ENCODE data around the gene USP21. TPM values are rescaled to one million over a fixed set of nuclear protein-coding genes. Genes with fewer than 3 reads are reported as not detected.

USP21 gene
- total and polyA plus RNA-seq, 2 donors (not counting 3 experiments of a cell fraction or from before 2014, with no cell fraction given): 19.7 to 29.2 TPM

DNA sequence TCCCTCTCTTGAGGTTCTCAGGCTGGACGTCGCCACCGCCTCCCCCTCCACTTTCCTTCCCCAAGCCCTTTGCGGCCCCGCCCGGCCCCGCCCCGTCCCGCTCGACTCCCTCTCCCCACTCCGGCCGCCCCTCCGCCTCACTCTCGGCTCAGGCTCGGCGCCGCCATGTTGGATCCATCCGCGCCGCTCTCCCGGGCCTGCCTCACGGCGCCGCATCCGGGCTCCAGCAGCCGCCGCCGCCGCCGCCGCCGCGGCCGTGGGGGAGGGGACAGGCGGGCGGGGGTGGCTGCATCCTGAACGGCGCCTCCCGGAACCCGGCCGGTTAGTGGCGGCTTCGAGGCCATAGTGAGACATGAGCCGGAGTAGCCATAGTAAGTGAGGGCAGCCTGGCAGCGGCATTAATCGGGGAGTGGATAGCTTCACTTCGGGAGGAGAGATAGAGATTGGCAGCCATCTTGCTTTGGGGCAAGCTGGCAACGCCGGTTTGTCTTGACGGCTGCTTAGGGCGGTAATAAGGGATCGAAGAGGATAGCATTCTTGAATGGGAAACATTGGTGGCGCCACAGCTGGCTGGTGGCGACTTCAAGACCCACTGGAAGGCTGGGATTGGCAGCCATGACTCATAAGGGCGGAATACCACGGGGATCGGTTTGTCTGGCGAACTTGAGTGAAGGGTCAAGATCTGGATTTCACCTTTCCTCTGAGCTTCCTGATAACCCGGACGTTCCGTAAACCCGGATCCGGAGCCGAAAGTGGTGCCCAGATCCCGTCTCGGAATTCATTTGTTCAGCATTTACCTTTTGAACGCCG lies 26.7 kb upstream of the USP21 start, which contains the start of gene DEDD:
Gene DEDD, minus strand, starts transcription at position 258 of the 810 bp plus-strand sequence. CDS start 8,205 bp downstream, outside the sequence.
- peak within 1 kb of the TSS; percentile 80 for H3K4me2 ChIP-seq (ENCODE audit: insufficient read depth, low read length)
- no peaks in the 10 kb centered on the region for H4K20me1 ChIP-seq (replicated peaks; ENCODE audit: control insufficient read depth, extremely low read depth, insufficient read depth, low read length)
- H3K9me1 ChIP-seq (replicated peaks; ENCODE audit: control insufficient read depth, extremely low read depth, insufficient read depth, low read length): no peaks in the 10 kb centered on the region
- H3K9me3 ChIP-seq (replicated peaks; ENCODE audit: control insufficient read depth, insufficient read depth, low read length): no peaks in the 10 kb centered on the region
- H3K36me3 ChIP-seq (ENCODE audit: control insufficient read depth in 2 of 2, extremely low read depth in 1 of 2, insufficient read depth in 2 of 2, low read length in 2 of 2): peaks cover 7 to 10% of the 10 kb centered on the region in 2 experiments
- no peaks in the 10 kb centered on the region for H3K27me3 ChIP-seq (ENCODE audit: control insufficient read depth in 2 of 2, insufficient read depth in 2 of 2, low read length in 2 of 2)
- peak; percentile 99 for FAIRE-seq
- POLR2A ChIA-PET: interaction anchor here (0.6 to 2.8 kb wide), 6 partner anchors 12 to 138 kb away, joined by 4 to 11 read pairs (median 8); partner anchors contain the start of genes NIT1, PFDN2 and UFC1
- BruUV-seq (replicated peaks): TSS peak; percentile 64
- peaks cover 26% of the 10 kb centered on the region for H3K4me1 ChIP-seq (ENCODE audit: control insufficient read depth, extremely low read depth, insufficient read depth, low read length)
- H3K27ac ChIP-seq (ENCODE audit: insufficient read depth, low read depth, low read length): peak within 1 kb of the TSS; percentile 85
- intact Hi-C loops (cut with micrococcal nuclease): loop anchor here (1.0 kb wide), 1 partner anchor 87 kb away; the partner anchor contains the start of gene USF1
- H3K79me2 ChIP-seq (ENCODE audit: control insufficient read depth, insufficient read depth, low read length): peaks cover 57% of the 10 kb centered on the region
- dilution Hi-C loops (cut with MboI; ENCODE audit: extremely low pct_ligation_motif_present, low sequenced_read_pairs): no loop called here
- H3K4me3 ChIP-seq (replicated peaks in 1 of 3; ENCODE audit: insufficient read depth in 1 of 3, low read depth in 1 of 3, low read length in 3 of 3): peak within 1 kb of the TSS; percentile 90 to 100 (median 94)
- TF ChIP-seq CTCF (IDR thresholded peaks at IDR 0.05; ENCODE audit: extremely low read depth in 1 of 2, insufficient read depth in 1 of 2, low read depth in 1 of 2, low read length in 2 of 2) (peak; percentile 1 to 4), MAX (IDR thresholded peaks at IDR 0.05; ENCODE audit: insufficient read depth, insufficient read length) (no peak), FOS (IDR thresholded peaks at IDR 0.05; ENCODE audit: borderline replicate concordance, insufficient read depth, low read length) (peak; percentile 64), JUN (IDR thresholded peaks at IDR 0.05; ENCODE audit: borderline replicate concordance, insufficient read depth, insufficient read length, low read depth) (peak; percentile 33), POLR2A (IDR thresholded peaks at IDR 0.05; ENCODE audit: low read depth, low read length) (no peak), MYC (IDR thresholded peaks at IDR 0.05; ENCODE audit: low read depth, low read length) (no peak), EZH2 (IDR thresholded peaks at IDR 0.05; ENCODE audit: borderline replicate concordance, low read depth, low read length, severe bottlenecking) (no peak), POLR2AphosphoS5 (IDR thresholded peaks at IDR 0.05; ENCODE audit: insufficient read depth, low read depth, low read length) (peak; percentile 23), GATA2 (IDR thresholded peaks at IDR 0.05; ENCODE audit: insufficient read depth, insufficient read length, low read depth, low read length) (no peak)
- peak within 1 kb of the TSS; percentile 65 for H2AFZ ChIP-seq (ENCODE audit: low read depth, low read length)
- H3K9ac ChIP-seq (replicated peaks; ENCODE audit: extremely low read depth, insufficient read depth, low read length): peak within 1 kb of the TSS; percentile 90
- DNase-seq (ENCODE audit: low read depth, low spot score): peak; percentile 97
- CTCF ChIA-PET: interaction anchor here (0.7 to 2.9 kb wide), 11 partner anchors 14 to 298 kb away, joined by 3 to 14 read pairs (median 5); partner anchors contain the start of genes KLHDC9, PPOX and UFC1

All from endothelial cell of umbilical vein (primary cell).